Panc1 (cell line): ENCODE results near the gene RMC1. TPM values are rescaled to one million over a fixed set of nuclear protein-coding genes. Genes with fewer than 3 reads are reported as not detected.

ENCODE experiments used
- ATAC-seq: fragments of 200-7000 bp; cut with Tn5 transposase; 2 replicates; pipeline ENCODE4 v1.9.1; 2020; ENCODE audit warnings: mild to moderate bottlenecking, moderate library complexity
- BruUV-seq: library from RNA; stranded (reverse); fragments of 400-500 nt; replicated peaks from 2 replicates; lab custom pipeline; 2021; lab: Mats Ljungman, UMichigan
- CTCF ChIA-PET: fragments of 300-600 bp; sonication (Branson Sonifier 250); formaldehyde crosslinking; loops from one replicate; lab custom pipeline; 2022; ENCODE audit warnings: antibody characterized with exemption; lab: Charles Lee
- POLR2A ChIA-PET: fragments of 300-600 bp; sonication (Branson Sonifier 250); formaldehyde crosslinking; loops from one replicate; lab custom pipeline; 2022; ENCODE audit warnings: antibody characterized with exemption; lab: Charles Lee
- DNase-seq: peaks from one replicate; pipeline ENCODE4 v3.0.0-alpha.2; 2010; ENCODE audit warnings: low read depth, low spot score
- H3K27ac ChIP-seq: 2 replicates; pipeline ENCODE4 v1.5.1; 2011; ENCODE audit warnings: mild to moderate bottlenecking, low read length, inconsistent platforms
- H3K27me3 ChIP-seq: fragments of 200-500 bp; sonication (Bioruptor generic); 2 replicates; pipeline ENCODE4 v1.6.0; 2014; ENCODE audit warnings: low read length, inconsistent platforms; ENCODE audit not compliant: control insufficient read depth, insufficient read depth
- H3K36me3 ChIP-seq: fragments of 200-500 bp; sonication (Bioruptor generic); 2 replicates; pipeline ENCODE4 v1.5.1; 2014; ENCODE audit warnings: inconsistent platforms, mild to moderate bottlenecking, low read length, moderate library complexity; ENCODE audit not compliant: control insufficient read depth, insufficient read depth
- H3K4me1 ChIP-seq: 2 replicates; pipeline ENCODE4 v1.5.1; 2011; ENCODE audit warnings: inconsistent platforms, mild to moderate bottlenecking, low read length, moderate library complexity; ENCODE audit not compliant: control insufficient read depth, insufficient read depth
- H3K4me3 ChIP-seq, 2 experiments: 2 replicates each; pipeline ENCODE4 v1.5.1; 2011 to 2012; ENCODE audit warnings: low read depth in 2 of 2, low read length in 2 of 2, mild to moderate bottlenecking in 2 of 2, inconsistent platforms in 1 of 2, moderate library complexity in 1 of 2
- H3K9me3 ChIP-seq: fragments of 200-500 bp; sonication (Bioruptor generic); 2 replicates; pipeline ENCODE4 v1.5.1; 2014; ENCODE audit warnings: low read depth, mild to moderate bottlenecking, inconsistent platforms, low read length, moderate library complexity; ENCODE audit not compliant: control insufficient read depth, insufficient read depth
- CTCF ChIP-seq: fragments of 450-650 bp; IDR thresholded peaks from 2 replicates; pipeline ENCODE4 v1.5.1; 2017; ENCODE audit warnings: mild to moderate bottlenecking
- POLR2AphosphoS5 ChIP-seq: IDR thresholded peaks from 2 replicates; pipeline ENCODE4 v1.6.1; 2012; ENCODE audit warnings: mild to moderate bottlenecking, low read depth, low read length, moderate library complexity
- REST ChIP-seq, 2 experiments: IDR thresholded peaks; 2 replicates each; pipeline ENCODE4 v1.6.1; 2011 to 2012; ENCODE audit warnings: low read depth in 2 of 2, control low read depth in 1 of 2, low read length in 1 of 2, mild to moderate bottlenecking in 1 of 2, moderate library complexity in 1 of 2; ENCODE audit not compliant: insufficient read depth in 1 of 2
- SIN3A ChIP-seq: IDR thresholded peaks from 2 replicates; pipeline ENCODE4 v1.6.1; 2012; ENCODE audit warnings: low read depth, mild to moderate bottlenecking, low read length, moderate library complexity, borderline replicate concordance; ENCODE audit not compliant: insufficient read depth
- TCF7L2 ChIP-seq: IDR thresholded peaks from 2 replicates; pipeline ENCODE4 v1.6.1; 2011; ENCODE audit warnings: mild to moderate bottlenecking, low read depth, low read length, inconsistent platforms
- in situ Hi-C: cut with HindIII; loops from 2 replicates; pipeline ENCODE4 v1.10.0; 2016; ENCODE audit warnings: low sequenced_read_pairs, low pct_unique_long_range_greater_than_20kb
- intact Hi-C: fragments of 100-400 bp; cut with micrococcal nuclease; formaldehyde crosslinking; loops from one replicate; pipeline ENCODE4 v1.10.0; 2022; ENCODE audit not compliant: unreplicated experiment
- total RNA-seq: library from RNA; stranded (reverse); gene quantifications from one replicate; pipeline ENCODE4 v1.2.1, GENCODE V29; 2021; ENCODE audit not compliant: unreplicated experiment

The RMC1 gene
- total RNA-seq, 1 experiment from 2014 or later, result 57.4 TPM

GRCh38 chr18:23494992-23495391, 8.3 kb upstream of the RMC1 start:
- Histone ChIP-seq H3K36me3 (no peaks in the 10 kb centered on the region), H3K4me3 (no peak overlapping the region), H3K27ac (no peak overlapping the region), H3K4me1 (no peaks in the 10 kb centered on the region), H3K27me3 (no peaks in the 10 kb centered on the region), H3K9me3 (no peaks in the 10 kb centered on the region)
- no peak for DNase-seq
- no TSS peak for BruUV-seq
- ATAC-seq, result no peak
- intact Hi-C loops, result no loop called here
- in situ Hi-C loops, result no loop called here
- no peak for TF ChIP-seq TCF7L2
- no peak for TF ChIP-seq POLR2AphosphoS5
- ChIA-PET CTCF (no interaction called here), POLR2A (no interaction called here)

GRCh38 chr18:23495723-23496440, 7.4 kb upstream of the RMC1 start:
- intact Hi-C loops (no loop called here), in situ Hi-C loops (no loop called here)
- POLR2A ChIA-PET, result interaction anchor here (0.7 kb wide), 1 partner anchor 50 kb away, joined by 6 read pairs; no protein-coding TSS in a partner anchor
- ATAC-seq (no peak), DNase-seq (no peak)
- Histone ChIP-seq H3K4me1 (no peaks in the 10 kb centered on the region), H3K36me3 (no peaks in the 10 kb centered on the region), H3K27me3 (no peaks in the 10 kb centered on the region), H3K9me3 (no peaks in the 10 kb centered on the region), H3K4me3 (no peak overlapping the region), H3K27ac (no peak overlapping the region)
- BruUV-seq, result no TSS peak
- CTCF ChIA-PET, result no interaction called here
- no peak for TF ChIP-seq SIN3A
- no peak for TF ChIP-seq POLR2AphosphoS5
- no peak for TF ChIP-seq TCF7L2
- no peak for TF ChIP-seq CTCF
- no peak for TF ChIP-seq REST (IDR thresholded peaks at IDR 0.05; ENCODE audit: insufficient read depth in 1 of 2, low read depth in 2 of 2, low read length in 1 of 2)

GRCh38 chr18:23498117-23498516, 5.2 kb upstream of the RMC1 start:
- ChIA-PET CTCF (interaction anchor here (0.6 to 1.2 kb wide), 6 partner anchors 10 to 527 kb away, joined by 3 to 16 read pairs (median 4); no protein-coding TSS in a partner anchor), POLR2A (interaction anchor here (0.5 kb wide), 1 partner anchor 531 kb away, joined by 7 read pairs; no protein-coding TSS in a partner anchor)
- intact Hi-C loops, result no loop called here
- H3K36me3 ChIP-seq, result no peaks in the 10 kb centered on the region
- no peaks in the 10 kb centered on the region for H3K27me3 ChIP-seq
- BruUV-seq, result no TSS peak
- TF ChIP-seq CTCF (no peak), REST (IDR thresholded peaks at IDR 0.05; ENCODE audit: insufficient read depth in 1 of 2, low read depth in 2 of 2, low read length in 1 of 2) (no peak)
- ATAC-seq (no peak), DNase-seq (no peak)
- in situ Hi-C loops, result no loop called here
- no peak overlapping the region for H3K4me3 ChIP-seq
- peaks cover 5% of the 10 kb centered on the region; the same call in 1 of the 2 replicates for H3K4me1 ChIP-seq
- no peak overlapping the region for H3K27ac ChIP-seq
- H3K9me3 ChIP-seq, result no peaks in the 10 kb centered on the region
